ENCODE measurements around the gene CEMP1.

Gene CEMP1

GRCh38 chr16:2531696-2532493 is 687 bp upstream of the CEMP1 start:
- no peaks in the 10 kb centered on the region for H4K20me1 ChIP-seq (ENCODE audit: insufficient read depth, low read length, poor library complexity, severe bottlenecking)
- H3K4me1 ChIP-seq (ENCODE audit: insufficient read depth, low read length, poor library complexity, severe bottlenecking), result peaks cover 10% of the 10 kb centered on the region
- no peaks in the 10 kb centered on the region for H3K9me3 ChIP-seq (ENCODE audit: insufficient read depth, low read depth, low read length)
- no peaks in the 10 kb centered on the region for H3K27me3 ChIP-seq (ENCODE audit: insufficient read depth, low read length, poor library complexity, severe bottlenecking)
- TF ChIP-seq CTCF (conservative IDR thresholded peaks at IDR 0.05; ENCODE audit: low read length) (no peak), EZH2phosphoT487 (IDR thresholded peaks at IDR 0.05; ENCODE audit: borderline replicate concordance) (no peak)
- H3F3A ChIP-seq (ENCODE audit: low read depth), result no peaks in the 10 kb centered on the region
- H3K4me3 ChIP-seq (ENCODE audit: low read length, poor library complexity, severe bottlenecking), result peak overlapping the region; percentile 78
- H3K36me3 ChIP-seq (ENCODE audit: insufficient read depth, low read length), result no peaks in the 10 kb centered on the region
- peak overlapping the region; percentile 93 for H3K4me2 ChIP-seq (ENCODE audit: low read depth, low read length, poor library complexity, severe bottlenecking)
- peak overlapping the region; percentile 74 for H3K9ac ChIP-seq (ENCODE audit: low read depth, low read length, poor library complexity, severe bottlenecking)
- H2AFZ ChIP-seq (ENCODE audit: low read length), result peak overlapping the region; percentile 83
- no peaks in the 10 kb centered on the region for H3K9me2 ChIP-seq (replicated peaks; ENCODE audit: low read depth, low read length)
- no peaks in the 10 kb centered on the region for H3K79me2 ChIP-seq (ENCODE audit: insufficient read depth, low read length)

DNA sequence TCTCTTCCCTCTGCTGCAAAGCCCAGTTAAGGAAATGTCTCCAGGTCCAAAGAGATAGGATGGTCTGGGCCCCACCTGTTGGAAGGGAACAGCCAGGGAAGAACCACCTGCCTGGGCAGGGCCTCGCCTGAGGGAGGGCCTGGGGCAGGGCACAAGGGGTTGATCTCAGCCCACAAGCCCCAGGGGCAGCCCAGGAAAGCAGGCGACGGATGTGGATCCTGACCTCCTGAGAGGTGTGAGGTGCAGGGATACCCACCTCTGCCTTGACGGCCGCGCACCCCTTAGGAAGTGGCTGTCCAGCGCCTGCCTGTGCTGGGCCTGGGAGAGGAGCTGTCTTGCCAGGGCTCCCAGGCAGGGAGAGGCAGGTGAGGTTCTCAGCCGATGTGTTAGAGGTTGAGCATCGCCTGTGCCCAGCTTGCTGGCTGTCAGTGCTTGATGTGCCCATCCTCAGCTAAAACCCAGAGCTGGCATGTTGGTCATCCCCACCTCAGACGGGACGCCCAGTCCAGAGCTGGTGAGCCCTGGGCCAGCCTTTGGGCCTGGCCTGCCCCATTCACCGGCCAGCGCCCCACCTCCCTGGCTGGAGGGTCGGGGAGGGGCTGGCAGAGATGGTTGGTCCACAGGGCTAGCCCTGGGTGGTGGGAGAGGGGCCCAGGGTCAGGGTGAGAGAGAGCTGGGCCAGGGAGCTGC is 434 bp downstream of the CEMP1 start:
- H3K4me3 ChIP-seq (ENCODE audit: low read length, poor library complexity, severe bottlenecking), result no peak overlapping the region

GRCh38 chr16:2529961-2530628 is 1.1 kb downstream of the CEMP1 start:
- peaks cover 10% of the 10 kb centered on the region for H3K4me1 ChIP-seq (ENCODE audit: insufficient read depth, low read length, poor library complexity, severe bottlenecking)
- H3K79me2 ChIP-seq (ENCODE audit: insufficient read depth, low read length), result no peaks in the 10 kb centered on the region
- H3K9me2 ChIP-seq (replicated peaks; ENCODE audit: low read depth, low read length), result no peaks in the 10 kb centered on the region
- H3K9ac ChIP-seq (ENCODE audit: low read depth, low read length, poor library complexity, severe bottlenecking), result no peak overlapping the region
- no peak overlapping the region for H3K4me2 ChIP-seq (ENCODE audit: low read depth, low read length, poor library complexity, severe bottlenecking)
- no peaks in the 10 kb centered on the region for H3K36me3 ChIP-seq (ENCODE audit: insufficient read depth, low read length)
- no peaks in the 10 kb centered on the region for H3K9me3 ChIP-seq (ENCODE audit: insufficient read depth, low read depth, low read length)
- H2AFZ ChIP-seq (ENCODE audit: low read length), result no peak overlapping the region
- no peaks in the 10 kb centered on the region for H4K20me1 ChIP-seq (ENCODE audit: insufficient read depth, low read length, poor library complexity, severe bottlenecking)
- H3K4me3 ChIP-seq (ENCODE audit: low read length, poor library complexity, severe bottlenecking), result no peak overlapping the region
- no peak for TF ChIP-seq CTCF (conservative IDR thresholded peaks at IDR 0.05; ENCODE audit: low read length)
- no peak for TF ChIP-seq EZH2phosphoT487 (IDR thresholded peaks at IDR 0.05; ENCODE audit: borderline replicate concordance)
- no peaks in the 10 kb centered on the region for H3K27me3 ChIP-seq (ENCODE audit: insufficient read depth, low read length, poor library complexity, severe bottlenecking)
- H3F3A ChIP-seq (ENCODE audit: low read depth), result no peaks in the 10 kb centered on the region

More for the DNA sequence above, 434 bp downstream of the CEMP1 start:
- Histone ChIP-seq H3K36me3 (ENCODE audit: insufficient read depth, low read length) (no peaks in the 10 kb centered on the region), H3K79me2 (ENCODE audit: insufficient read depth, low read length) (no peaks in the 10 kb centered on the region), H4K20me1 (ENCODE audit: insufficient read depth, low read length, poor library complexity, severe bottlenecking) (no peaks in the 10 kb centered on the region), H3K9me3 (ENCODE audit: insufficient read depth, low read depth, low read length) (no peaks in the 10 kb centered on the region), H3K9me2 (replicated peaks; ENCODE audit: low read depth, low read length) (no peaks in the 10 kb centered on the region), H3K4me1 (ENCODE audit: insufficient read depth, low read length, poor library complexity, severe bottlenecking) (peaks cover 10% of the 10 kb centered on the region), H3K27me3 (ENCODE audit: insufficient read depth, low read length, poor library complexity, severe bottlenecking) (no peaks in the 10 kb centered on the region), H3F3A (ENCODE audit: low read depth) (no peaks in the 10 kb centered on the region), H2AFZ (ENCODE audit: low read length) (no peak overlapping the region), H3K4me2 (ENCODE audit: low read depth, low read length, poor library complexity, severe bottlenecking) (peak overlapping the region; percentile 93), H3K9ac (ENCODE audit: low read depth, low read length, poor library complexity, severe bottlenecking) (no peak overlapping the region)
- TF ChIP-seq EZH2phosphoT487 (IDR thresholded peaks at IDR 0.05; ENCODE audit: borderline replicate concordance) (no peak), CTCF (conservative IDR thresholded peaks at IDR 0.05; ENCODE audit: low read length) (no peak)

All from Loucy (cell line).